Measurements from ENCODE around the gene PRTG.
A peak's percentile ranks its signal among the peaks of the same experiment; 100 is the strongest.
"Not testable (repeated sequence)": the region's sequence is repeated elsewhere in the genome, so short reads cannot be mapped to it uniquely, and the experiment has no call there.

PRTG gene

GRCh38 chr15:55659481-55659880 is 83.5 kb downstream of the PRTG start:
- no peak for DNase-seq
- intact Hi-C loops (cut with DNase I), result loop anchor here (10.0 kb wide), 1 partner anchor 185 kb away; no protein-coding TSS in a partner anchor

GRCh38 chr15:55658886-55659285 is 84.1 kb downstream of the PRTG start:
- no peak for DNase-seq
- intact Hi-C loops (cut with DNase I), result loop anchor here (10.0 kb wide), 1 partner anchor 186 kb away; no protein-coding TSS in a partner anchor

- intact Hi-C loops (cut with DNase I), result loop anchor here (10.0 kb wide), 1 partner anchor 190 kb away; no protein-coding TSS in a partner anchor
- DNase-seq, result no peak
Measured at GRCh38 chr15:55654561-55655031, 88.4 kb downstream of the PRTG start.

GRCh38 chr15:55652909-55653495 is 90.0 kb downstream of the PRTG start:
- intact Hi-C loops (cut with DNase I), result loop anchor here (10.0 kb wide), 1 partner anchor 192 kb away; no protein-coding TSS in a partner anchor

GRCh38 chr15:55652359-55652758 is 90.6 kb downstream of the PRTG start:
- intact Hi-C loops (cut with DNase I), result loop anchor here (10.0 kb wide), 1 partner anchor 192 kb away; no protein-coding TSS in a partner anchor
- DNase-seq, result peak in 2 of 42 donors; percentile 5 to 12

More at GRCh38 chr15:55652909-55653495, 90.0 kb downstream of the PRTG start:
- no peak for DNase-seq

GRCh38 chr15:55649058-55649423 is 93.9 kb downstream of the PRTG start:
- intact Hi-C loops (cut with DNase I), result no loop called here
- no peak for DNase-seq

GRCh38 chr15:55638764-55639163 is 104.2 kb downstream of the PRTG start:
- DNase-seq, result no peak
- intact Hi-C loops (cut with DNase I), result no loop called here

GRCh38 chr15:55637086-55637485 is 105.9 kb downstream of the PRTG start:
- DNase-seq, result no peak
- intact Hi-C loops (cut with DNase I), result no loop called here

- intact Hi-C loops (cut with DNase I), result no loop called here
- DNase-seq, result no peak
Measured at GRCh38 chr15:55633731-55634130, 109.2 kb downstream of the PRTG start.

- intact Hi-C loops (cut with DNase I), result no loop called here
- no peak for DNase-seq
Measured at GRCh38 chr15:55632434-55632833, 110.5 kb downstream of the PRTG start.

- intact Hi-C loops (cut with DNase I), result no loop called here
- peak in 5 of 42 donors; percentile 10 to 37 (median 20) for DNase-seq
Measured at GRCh38 chr15:55630858-55631257, 112.1 kb downstream of the PRTG start.

- no peak for DNase-seq
- intact Hi-C loops (cut with DNase I), result no loop called here
Measured at GRCh38 chr15:55628369-55628730, 114.6 kb downstream of the PRTG start.

- DNase-seq, result peak in 41 of 42 donors; percentile 15 to 87 (median 57)
- intact Hi-C loops (cut with DNase I), result no loop called here
Measured at GRCh38 chr15:55627730-55628368, 115.1 kb downstream of the PRTG start.

GRCh38 chr15:55619783-55620182 is 123.2 kb downstream of the PRTG start:
- intact Hi-C loops (cut with DNase I), result no loop called here
- no peak for DNase-seq

GRCh38 chr15:55618387-55618786 is 124.6 kb downstream of the PRTG start:
- intact Hi-C loops (cut with DNase I), result no loop called here

GRCh38 chr15:55615445-55615844 is 127.5 kb downstream of the PRTG start:
- intact Hi-C loops (cut with DNase I), result no loop called here
- no peak for DNase-seq

More at GRCh38 chr15:55618387-55618786, 124.6 kb downstream of the PRTG start:
- no peak for DNase-seq

- no peak for DNase-seq
- intact Hi-C loops (cut with DNase I), result no loop called here
Measured at GRCh38 chr15:55613727-55614126, 129.2 kb downstream of the PRTG start.

- intact Hi-C loops (cut with DNase I), result no loop called here
- DNase-seq, result no peak
Measured at GRCh38 chr15:55606214-55606613, 136.7 kb downstream of the PRTG start.

- intact Hi-C loops (cut with DNase I), result no loop called here
- DNase-seq, result no peak
Measured at GRCh38 chr15:55601374-55601773, 141.6 kb downstream of the PRTG start.

GRCh38 chr15:55599439-55599838 is 143.5 kb downstream of the PRTG start:
- intact Hi-C loops (cut with DNase I), result no loop called here
- DNase-seq, result no peak

- intact Hi-C loops (cut with DNase I); DNase-seq: not testable (repeated sequence)
Measured at GRCh38 chr15:55593019-55593418, 149.9 kb downstream of the PRTG start.
